BLaER1 (cell line): ENCODE data around the gene IGBP1.
"Not testable (repeated sequence)": the region's sequence is repeated elsewhere in the genome, so short reads cannot be mapped to it uniquely, and the experiment has no call there.

Experiments used
- H3K27ac ChIP-seq: shearing (Covaris generic); formaldehyde crosslinking; 2 replicates; pipeline ENCODE4 v1.8.1; 2022
- H3K27me3 ChIP-seq: shearing (Covaris generic); formaldehyde crosslinking; 2 replicates; pipeline ENCODE4 v1.8.1; 2022
- H3K36me3 ChIP-seq: shearing (Covaris generic); formaldehyde crosslinking; 2 replicates; pipeline ENCODE4 v1.8.1; 2022
- H3K4me1 ChIP-seq: shearing (Covaris generic); formaldehyde crosslinking; 2 replicates; pipeline ENCODE4 v1.8.1; 2022
- H3K4me2 ChIP-seq: shearing (Covaris generic); formaldehyde crosslinking; 2 replicates; pipeline ENCODE4 v1.8.1; 2022
- H3K4me3 ChIP-seq: shearing (Covaris generic); formaldehyde crosslinking; 2 replicates; pipeline ENCODE4 v1.8.1; 2022
- H3K9ac ChIP-seq: shearing (Covaris generic); formaldehyde crosslinking; 2 replicates; pipeline ENCODE4 v1.8.1; 2022
- H3K9me3 ChIP-seq: shearing (Covaris generic); formaldehyde crosslinking; 2 replicates; pipeline ENCODE4 v1.8.1; 2022
- H4K20me1 ChIP-seq: shearing (Covaris generic); formaldehyde crosslinking; 2 replicates; pipeline ENCODE4 v1.8.1; 2022
- Cebpa-rat ChIP-seq: shearing (Covaris generic); IDR thresholded peaks from 2 replicates; pipeline ENCODE4 v1.8.1; 2022

Gene IGBP1

DNA sequence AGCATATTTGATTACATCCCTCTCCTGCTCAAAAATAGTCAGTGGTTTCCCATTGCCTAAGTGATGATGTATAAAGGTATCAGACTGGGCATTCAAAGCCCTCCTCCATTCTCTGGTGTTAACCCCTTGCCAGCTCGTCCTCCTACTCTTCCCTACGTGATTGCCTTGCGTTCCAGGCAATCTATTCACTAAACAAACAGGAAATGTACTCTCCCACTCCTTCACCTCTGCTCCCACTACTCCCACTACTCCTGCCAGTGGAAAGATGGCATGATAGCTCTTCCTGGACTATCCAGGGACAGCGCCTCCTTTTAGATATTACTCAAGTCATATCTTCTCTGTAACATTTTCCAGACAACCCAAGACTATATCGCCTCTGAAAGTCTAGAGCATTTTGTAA lies 49.8 kb downstream of the IGBP1 start:
- H3K4me1 ChIP-seq = peaks cover 7% of the 10 kb centered on the region
- no peak overlapping the region for H3K4me2 ChIP-seq
- peaks cover 62% of the 10 kb centered on the region for H3K27me3 ChIP-seq
- no peaks in the 10 kb centered on the region for H3K36me3 ChIP-seq
- H4K20me1 ChIP-seq = no peaks in the 10 kb centered on the region
- TF ChIP-seq Cebpa-rat = no peak
- H3K27ac ChIP-seq = no peak overlapping the region
- H3K9ac ChIP-seq = no peak overlapping the region
- no peaks in the 10 kb centered on the region for H3K9me3 ChIP-seq
- no peak overlapping the region for H3K4me3 ChIP-seq

- no peak for TF ChIP-seq Cebpa-rat
- Histone ChIP-seq H3K4me1 (no peaks in the 10 kb centered on the region), H3K4me3 (no peak overlapping the region), H3K27ac (no peak overlapping the region), H3K9ac (no peak overlapping the region), H3K27me3 (peaks cover 50% of the 10 kb centered on the region), H3K9me3 (peaks cover 15% of the 10 kb centered on the region), H4K20me1 (no peaks in the 10 kb centered on the region), H3K4me2 (no peak overlapping the region), H3K36me3 (no peaks in the 10 kb centered on the region)
Measured at GRCh38 chrX:70190225-70190624, 57.0 kb downstream of the IGBP1 start.

DNA sequence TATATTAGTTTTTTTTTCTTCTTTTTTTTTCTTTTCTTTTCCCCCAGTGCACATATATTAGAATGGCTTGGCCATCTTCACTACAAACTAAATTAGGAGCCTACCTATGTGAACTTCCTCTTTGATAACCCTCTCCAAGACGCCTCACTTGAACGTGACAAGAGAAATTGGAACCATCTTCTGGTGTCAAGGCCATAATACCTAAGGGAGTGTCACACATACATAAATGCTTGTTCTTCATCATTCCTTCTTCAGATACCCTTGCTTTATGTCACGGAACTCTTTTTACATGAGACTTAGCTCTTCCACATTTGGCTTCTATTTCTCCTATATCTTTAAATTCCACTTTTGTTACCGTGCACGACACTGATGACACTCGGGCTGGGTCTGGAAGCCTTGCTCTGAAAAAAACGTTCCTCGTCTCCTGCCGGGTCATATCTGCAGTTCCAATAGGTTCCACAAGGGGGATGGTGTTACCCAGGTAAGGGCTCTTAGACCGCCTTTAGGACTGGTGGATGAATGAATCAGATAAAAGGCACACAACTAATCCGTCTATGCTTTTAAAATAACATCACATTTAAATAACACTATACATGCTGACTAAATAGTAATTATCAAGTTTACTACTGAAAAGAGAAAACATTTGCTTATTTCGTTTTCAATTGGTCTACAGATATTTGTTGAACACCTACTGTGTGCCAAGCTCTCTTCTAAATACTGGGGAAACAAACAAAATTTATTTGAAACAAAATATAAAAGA lies 63.9 kb downstream of the IGBP1 start:
- Histone ChIP-seq H3K4me2 (no peak overlapping the region), H3K9ac (no peak overlapping the region)

GRCh38 chrX:70201732-70202131 lies 68.5 kb downstream of the IGBP1 start:
- H3K4me2 ChIP-seq = no peak overlapping the region
- no peaks in the 10 kb centered on the region for H4K20me1 ChIP-seq
- no peak overlapping the region for H3K27ac ChIP-seq
- H3K4me3 ChIP-seq = no peak overlapping the region
- H3K9ac ChIP-seq = no peak overlapping the region
- no peaks in the 10 kb centered on the region for H3K36me3 ChIP-seq
- 0 out of 2 replicates have a peak, but pooled peaks cover 5% of the 10 kb centered on the region for H3K9me3 ChIP-seq
- no peak for TF ChIP-seq Cebpa-rat
- H3K4me1 ChIP-seq = no peaks in the 10 kb centered on the region
- H3K27me3 ChIP-seq = peaks cover 89% of the 10 kb centered on the region

More for the DNA sequence above, 63.9 kb downstream of the IGBP1 start:
- Histone ChIP-seq H3K9me3 (peaks cover 9% of the 10 kb centered on the region; the same call in 1 of the 2 replicates), H3K4me1 (no peaks in the 10 kb centered on the region), H3K36me3 (no peaks in the 10 kb centered on the region), H3K4me3 (no peak overlapping the region), H4K20me1 (no peaks in the 10 kb centered on the region), H3K27me3 (peaks cover 66% of the 10 kb centered on the region), H3K27ac (no peak overlapping the region)
- no peak for TF ChIP-seq Cebpa-rat

GRCh38 chrX:70208479-70208878 lies 75.2 kb downstream of the IGBP1 start:
- Histone ChIP-seq H3K9me3 (0 out of 2 replicates have a peak, but pooled peaks cover 5% of the 10 kb centered on the region), H3K36me3 (no peaks in the 10 kb centered on the region), H4K20me1 (no peaks in the 10 kb centered on the region), H3K4me3 (no peak overlapping the region), H3K4me1 (no peaks in the 10 kb centered on the region), H3K4me2 (no peak overlapping the region), H3K27me3 (peaks cover 34% of the 10 kb centered on the region), H3K27ac (no peak overlapping the region), H3K9ac (no peak overlapping the region)
- no peak for TF ChIP-seq Cebpa-rat

GRCh38 chrX:70209570-70209969 lies 76.3 kb downstream of the IGBP1 start:
- H3K27ac ChIP-seq, H3K36me3 ChIP-seq, H3K9ac ChIP-seq, H3K9me3 ChIP-seq, H3K4me2 ChIP-seq, H4K20me1 ChIP-seq, H3K4me3 ChIP-seq, H3K4me1 ChIP-seq: not testable (repeated sequence)
- H3K27me3 ChIP-seq = peaks cover 23% of the 10 kb centered on the region
